GM19324 (cell line): ENCODE measurements around the gene PRPF39.
"Not testable (repeated sequence)": the region's sequence is repeated elsewhere in the genome, so short reads cannot be mapped to it uniquely, and the experiment has no call there.

Experiments used
- ATAC-seq: cut with Tn5 transposase; IDR thresholded peaks from one replicate; pipeline ENCODE4 v1.9.1; 2021; ENCODE audit warnings: mild to moderate bottlenecking, moderate library complexity; ENCODE audit not compliant: unreplicated experiment, low FRiP score

PRPF39 gene

GRCh38 chr14:45135156-45135555 lies 51.2 kb downstream of the PRPF39 start:
- no peak for ATAC-seq

GRCh38 chr14:45135659-45136395 lies 51.9 kb downstream of the PRPF39 start, which contains the start of gene FANCM:
Gene FANCM, plus strand, starts transcription at chr14:45135930. Its CDS starts 102 bp downstream, at chr14:45136032.
- ATAC-seq = peak; percentile 49

DNA sequence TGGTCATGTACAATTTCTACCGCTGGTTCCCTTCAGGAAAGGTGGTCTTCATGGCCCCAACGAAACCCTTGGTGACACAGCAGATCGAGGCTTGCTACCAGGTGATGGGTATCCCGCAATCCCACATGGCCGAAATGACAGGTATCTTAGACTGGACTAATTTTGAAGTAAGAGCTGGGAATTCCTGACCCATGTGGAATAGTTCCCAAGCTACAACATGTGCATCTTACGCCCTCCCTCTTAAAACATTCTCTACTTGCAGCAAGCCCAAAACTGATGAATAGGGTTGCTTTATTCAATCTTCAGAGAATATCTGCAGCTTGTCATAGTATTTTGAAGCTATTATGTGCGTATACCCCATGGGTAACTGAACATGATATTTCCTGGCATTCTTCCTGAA lies 52.5 kb downstream of the PRPF39 start:
- no peak for ATAC-seq

DNA sequence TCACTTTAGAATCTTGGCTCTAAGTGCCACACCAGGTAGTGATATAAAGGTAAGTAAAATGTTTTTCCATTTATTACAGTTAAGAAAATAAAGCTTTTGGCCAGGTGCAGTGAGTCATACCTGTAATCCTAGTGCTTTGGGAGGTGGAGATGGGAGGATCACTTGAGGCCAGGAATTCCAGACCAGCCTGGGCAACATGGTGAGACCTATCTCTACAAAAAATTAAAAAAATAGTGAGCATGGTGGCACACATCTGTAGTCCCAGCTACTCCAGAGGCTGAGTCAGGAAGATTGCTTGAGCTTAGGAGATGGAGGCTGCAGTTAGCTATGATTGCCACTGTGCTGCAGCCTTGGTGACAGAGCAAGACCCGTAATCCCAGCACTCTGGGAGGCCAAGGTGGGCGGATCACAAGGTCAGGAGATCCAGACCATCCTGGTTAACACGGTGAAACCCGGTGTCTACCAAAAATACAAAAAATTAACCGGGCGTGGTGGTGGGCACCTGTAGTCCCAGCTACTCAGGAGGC lies 56.8 kb downstream of the PRPF39 start:
- no peak for ATAC-seq

DNA sequence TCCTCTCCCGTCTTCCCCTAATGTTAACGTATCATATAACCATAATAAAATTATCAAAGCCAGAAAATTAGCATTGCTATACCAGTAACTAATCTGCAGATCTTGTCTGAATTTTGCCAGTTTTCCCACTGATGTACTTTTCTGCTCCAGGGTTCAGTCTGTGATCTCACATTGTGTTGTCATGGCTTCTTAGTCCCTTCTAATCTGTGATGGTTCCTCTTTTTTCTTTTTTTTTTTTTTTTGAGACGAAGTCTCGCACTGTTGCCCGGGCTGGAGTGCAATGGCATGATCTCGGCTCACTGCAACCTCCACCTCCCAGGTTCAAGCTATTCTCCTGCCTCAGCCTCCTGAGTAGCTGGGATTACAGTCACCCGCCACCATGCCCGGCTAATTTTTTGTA lies 58.2 kb downstream of the PRPF39 start:
- not testable (repeated sequence) for ATAC-seq

DNA sequence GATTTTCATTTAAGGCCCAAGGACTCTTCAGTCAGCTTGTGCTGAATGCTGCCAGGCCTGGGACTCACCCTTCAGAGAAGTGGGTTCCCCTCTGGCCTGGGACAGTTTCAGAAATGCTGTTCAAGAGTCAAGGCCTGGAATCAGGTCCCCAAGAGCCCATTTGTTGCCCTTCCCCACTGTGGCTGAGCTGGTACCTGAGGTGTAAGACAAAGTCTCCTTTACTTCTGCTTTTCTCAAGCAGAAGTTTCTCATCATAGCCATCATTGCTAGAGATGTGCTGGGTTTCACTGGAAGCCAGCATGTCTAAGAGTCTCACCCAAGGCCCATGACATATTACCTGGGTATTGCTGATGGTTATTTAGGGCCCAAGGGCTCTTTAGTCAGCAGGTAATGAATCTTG lies 60.7 kb downstream of the PRPF39 start:
- no peak for ATAC-seq

GRCh38 chr14:45145214-45145613 lies 61.3 kb downstream of the PRPF39 start:
- ATAC-seq = no peak

GRCh38 chr14:45149602-45150001 lies 65.7 kb downstream of the PRPF39 start:
- ATAC-seq = no peak

DNA sequence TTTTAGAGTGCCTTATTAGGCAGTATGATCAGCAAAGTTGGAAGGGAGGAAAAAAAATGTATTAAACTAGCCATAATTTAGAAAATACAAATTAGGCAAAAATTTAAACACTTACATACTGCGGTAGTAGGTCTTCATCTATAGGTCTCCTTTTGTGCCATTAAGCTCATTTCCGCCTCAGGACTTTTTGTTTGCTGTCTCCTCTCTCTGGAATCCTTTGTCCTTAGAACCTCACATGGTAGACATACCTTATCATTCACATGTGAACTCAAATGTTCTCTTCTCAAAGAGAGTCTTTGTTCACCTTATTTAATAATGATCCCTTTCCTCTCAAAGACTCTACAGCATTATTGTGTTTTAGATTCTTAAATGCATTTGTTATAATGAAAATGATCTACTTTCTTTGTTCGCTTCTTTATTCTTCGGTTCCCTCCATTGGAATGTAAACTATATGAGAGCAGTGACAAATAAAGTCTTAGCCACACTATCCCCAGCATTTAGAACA lies 66.5 kb downstream of the PRPF39 start:
- no peak for ATAC-seq

- ATAC-seq = no peak
Observed at GRCh38 chr14:45156067-45156466, 72.2 kb downstream of the PRPF39 start.
